ENCODE data around the gene VMP1. TPM values are rescaled to one million over a fixed set of nuclear protein-coding genes. Genes with fewer than 3 reads are reported as not detected.

VMP1 gene
- total and polyA plus RNA-seq, 2 of the 13 experiments (the other 11 are each of a cell fraction or from before 2014, with no cell fraction given): 186 to 271 TPM

GRCh38 chr17:59829217-59830006 lies 122.0 kb downstream of the VMP1 start (continued):
- TF ChIP-seq, protein P1, sequence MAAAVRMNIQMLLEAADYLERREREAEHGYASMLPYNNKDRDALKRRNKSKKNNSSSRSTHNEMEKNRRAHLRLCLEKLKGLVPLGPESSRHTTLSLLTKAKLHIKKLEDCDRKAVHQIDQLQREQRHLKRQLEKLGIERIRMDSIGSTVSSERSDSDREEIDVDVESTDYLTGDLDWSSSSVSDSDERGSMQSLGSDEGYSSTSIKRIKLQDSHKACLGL (CRISPR knock-in tag; IDR thresholded peaks at IDR 0.05): no peak
- TF ChIP-seq ZFP36 (IDR thresholded peaks at IDR 0.05; ENCODE audit: borderline replicate concordance, low read depth, low read length, partially characterized antibody) (no peak), MYNN (CRISPR knock-in tag; IDR thresholded peaks at IDR 0.05; ENCODE audit: low read depth) (no peak), AGO1 (IDR thresholded peaks at IDR 0.05; ENCODE audit: low read depth, low read length, poor library complexity, severe bottlenecking) (no peak), GTF2F1 (IDR thresholded peaks at IDR 0.05; ENCODE audit: low read length) (no peak), FOXM1 (CRISPR knock-in tag; IDR thresholded peaks at IDR 0.05) (no peak), ZNF329 (CRISPR knock-in tag; IDR thresholded peaks at IDR 0.05; ENCODE audit: low read depth) (no peak), SMYD3 (CRISPR knock-in tag; IDR thresholded peaks at IDR 0.05) (peak; percentile 27; the same call in 1 of the 2 replicates), PBX2 (CRISPR knock-in tag; IDR thresholded peaks at IDR 0.05) (no peak), SNRNP70 (IDR thresholded peaks at IDR 0.05; ENCODE audit: low read depth, low read length) (no peak), ZNF468 (CRISPR knock-in tag; IDR thresholded peaks at IDR 0.05) (no peak), ZKSCAN5 (CRISPR knock-in tag; IDR thresholded peaks at IDR 0.05) (no peak), ZNF235 (CRISPR knock-in tag; IDR thresholded peaks at IDR 0.05; ENCODE audit: borderline replicate concordance) (no peak), ZFP82 (CRISPR knock-in tag; IDR thresholded peaks at IDR 0.05; ENCODE audit: borderline replicate concordance) (no peak), ZNF484 (CRISPR knock-in tag; IDR thresholded peaks at IDR 0.05; ENCODE audit: borderline replicate concordance, low read depth) (no peak), NFRKB (IDR thresholded peaks at IDR 0.05) (no peak), ZBTB26 (CRISPR knock-in tag; IDR thresholded peaks at IDR 0.05; ENCODE audit: borderline replicate concordance) (no peak; the same call in 1 of the 2 replicates), GATA4 (IDR thresholded peaks at IDR 0.05; ENCODE audit: borderline replicate concordance, low read depth) (no peak; the same call in 1 of the 2 replicates), FOXO1 (CRISPR knock-in tag; IDR thresholded peaks at IDR 0.05) (no peak), DNMT1 (CRISPR knock-in tag; IDR thresholded peaks at IDR 0.05) (no peak), KMT2A (CRISPR knock-in tag; IDR thresholded peaks at IDR 0.05) (no peak), NRL (CRISPR knock-in tag; IDR thresholded peaks at IDR 0.05; ENCODE audit: borderline replicate concordance) (no peak), ZNF292 (CRISPR knock-in tag; IDR thresholded peaks at IDR 0.05; ENCODE audit: borderline replicate concordance, low read depth) (no peak)
- TF ChIP-seq, protein P2, sequence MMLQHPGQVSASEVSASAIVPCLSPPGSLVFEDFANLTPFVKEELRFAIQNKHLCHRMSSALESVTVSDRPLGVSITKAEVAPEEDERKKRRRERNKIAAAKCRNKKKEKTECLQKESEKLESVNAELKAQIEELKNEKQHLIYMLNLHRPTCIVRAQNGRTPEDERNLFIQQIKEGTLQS (CRISPR knock-in tag; IDR thresholded peaks at IDR 0.05): 0 out of 2 replicates have a peak, but pooled peaks have one; percentile 42
- TF ChIP-seq, protein P3, sequence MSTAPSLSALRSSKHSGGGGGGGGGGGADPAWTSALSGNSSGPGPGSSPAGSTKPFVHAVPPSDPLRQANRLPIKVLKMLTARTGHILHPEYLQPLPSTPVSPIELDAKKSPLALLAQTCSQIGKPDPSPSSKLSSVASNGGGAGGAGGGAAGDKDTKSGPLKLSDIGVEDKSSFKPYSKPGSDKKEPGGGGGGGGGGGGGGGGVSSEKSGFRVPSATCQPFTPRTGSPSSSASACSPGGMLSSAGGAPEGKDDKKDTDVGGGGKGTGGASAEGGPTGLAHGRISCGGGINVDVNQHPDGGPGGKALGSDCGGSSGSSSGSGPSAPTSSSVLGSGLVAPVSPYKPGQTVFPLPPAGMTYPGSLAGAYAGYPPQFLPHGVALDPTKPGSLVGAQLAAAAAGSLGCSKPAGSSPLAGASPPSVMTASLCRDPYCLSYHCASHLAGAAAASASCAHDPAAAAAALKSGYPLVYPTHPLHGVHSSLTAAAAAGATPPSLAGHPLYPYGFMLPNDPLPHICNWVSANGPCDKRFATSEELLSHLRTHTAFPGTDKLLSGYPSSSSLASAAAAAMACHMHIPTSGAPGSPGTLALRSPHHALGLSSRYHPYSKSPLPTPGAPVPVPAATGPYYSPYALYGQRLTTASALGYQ (CRISPR knock-in tag; IDR thresholded peaks at IDR 0.05): no peak
